Glomerular endothelial cell (primary cell): ENCODE data around the gene SLC9A3. TPM values are rescaled to one million over a fixed set of nuclear protein-coding genes. Genes with fewer than 3 reads are reported as not detected.

Experiments
- DNase-seq: peaks from one replicate; pipeline ENCODE4 v3.0.0-alpha.2; 2011; ENCODE audit warnings: low read depth, low spot score; ENCODE audit errors: extremely low read depth
- total RNA-seq: library from RNA; depleted of rRNA; stranded (reverse); fragments of >200 nt; gene quantifications from 2 replicates; pipeline ENCODE4 v1.2.3, GENCODE V29; 2015

SLC9A3 gene
- total RNA-seq, 1 donor from 2014 or later = 2.2 TPM

GRCh38 chr5:421287-421880 lies 102.9 kb downstream of the SLC9A3 start:
- no peak for DNase-seq

DNA sequence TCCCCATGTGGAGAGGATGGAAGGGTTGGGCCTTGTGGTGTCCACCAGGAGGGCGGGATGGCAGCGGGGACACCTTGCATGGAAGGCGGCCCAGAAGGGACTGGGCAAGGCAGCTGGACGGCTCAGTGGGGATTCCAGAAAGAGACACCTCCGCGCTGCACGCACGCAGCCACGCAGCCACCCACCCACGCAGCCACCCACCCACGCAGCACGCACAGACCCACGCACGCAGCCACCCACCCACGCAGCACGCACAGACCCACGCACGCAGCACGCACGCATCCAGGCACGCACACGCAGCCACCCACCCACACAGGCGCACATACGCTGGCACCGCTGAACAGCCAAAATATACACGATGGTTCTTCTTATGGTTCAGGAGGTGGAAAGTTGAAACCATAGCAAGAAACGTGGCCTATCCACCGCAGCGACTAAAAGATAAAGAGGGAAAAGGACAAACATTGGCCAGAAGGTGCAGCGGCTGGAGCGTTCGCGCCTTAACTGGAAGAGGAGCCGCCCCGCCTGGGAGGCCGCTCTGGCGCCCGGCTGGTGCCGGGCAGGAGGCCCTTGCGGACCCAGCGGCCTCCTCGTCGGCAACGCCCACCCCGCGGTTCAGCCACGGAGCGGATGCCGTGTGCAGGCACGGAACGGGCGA lies 103.5 kb downstream of the SLC9A3 start:
- DNase-seq = no peak

Other genes starting within 250 kb of the SLC9A3 start
- gene AHRR, start 202.7 kb downstream of the SLC9A3 start, total RNA-seq = 23.9 and 32.1 TPM in 2 replicates
- gene EXOC3, start 81.3 kb downstream of the SLC9A3 start, total RNA-seq = 29.7 and 35.6 TPM in 2 replicates
- 3.3 and 4.2 TPM in 2 replicates for gene CEP72, start 87.9 kb upstream of the SLC9A3 start, total RNA-seq
- 0.19 and 0.58 TPM in 2 replicates for gene TPPP, start 168.9 kb upstream of the SLC9A3 start, total RNA-seq